ENCODE data around the gene PIK3CB. TPM values are rescaled to one million over a fixed set of nuclear protein-coding genes. Genes with fewer than 3 reads are reported as not detected.
"Not testable (repeated sequence)": the region's sequence is repeated elsewhere in the genome, so short reads cannot be mapped to it uniquely, and the experiment has no call there.

Gene PIK3CB
- total and polyA plus RNA-seq, 7 donors = 5.8 to 46.3 (median 18.1) TPM

DNA sequence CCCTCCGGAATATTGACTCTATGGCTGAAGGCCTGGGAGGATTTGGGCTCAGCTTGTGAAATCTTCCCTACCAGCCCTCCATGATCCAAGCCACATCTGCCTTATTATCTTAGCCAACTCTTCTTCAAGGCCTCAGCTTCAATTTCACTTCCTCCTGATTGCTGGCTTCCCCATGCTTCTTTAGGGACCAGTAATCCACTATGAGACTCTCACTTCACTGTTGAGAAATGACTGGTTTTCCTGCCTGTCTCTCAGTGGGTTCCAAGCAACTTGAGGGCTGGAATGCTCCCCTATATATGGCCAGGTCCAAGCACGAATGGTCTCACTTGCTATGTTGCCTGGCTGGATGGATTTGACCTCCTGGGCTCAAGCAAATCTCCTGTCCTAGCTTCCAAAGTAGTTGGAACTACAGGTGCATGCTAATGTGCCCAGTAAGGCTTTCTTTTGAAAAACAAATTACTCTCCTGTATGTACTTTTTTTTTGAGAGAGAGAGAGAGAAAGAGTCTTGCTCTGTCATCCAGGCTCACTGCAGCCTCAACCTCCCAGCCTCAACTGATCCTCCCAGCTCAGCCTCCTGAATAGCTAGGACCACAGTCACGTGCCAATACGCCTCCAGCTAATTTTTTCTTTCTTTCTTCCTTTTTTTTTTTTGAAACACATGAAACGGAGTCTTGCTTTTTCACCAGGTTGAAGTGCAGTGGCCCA lies 7.9 kb upstream of the PIK3CB start:
- H3K4me3 ChIP-seq = no peak overlapping the region
- no peaks in the 10 kb centered on the region for H3K9me3 ChIP-seq
- no peaks in the 10 kb centered on the region for H3K4me1 ChIP-seq
- WGBS, 3 donors = 75 to 84% (median 77%) methylated on average over 5 of the region's 5 CpGs
- no peaks in the 10 kb centered on the region for H3K36me3 ChIP-seq (ENCODE audit: insufficient read depth in 1 of 2, low read depth in 1 of 2)
- TF ChIP-seq, protein P1, sequence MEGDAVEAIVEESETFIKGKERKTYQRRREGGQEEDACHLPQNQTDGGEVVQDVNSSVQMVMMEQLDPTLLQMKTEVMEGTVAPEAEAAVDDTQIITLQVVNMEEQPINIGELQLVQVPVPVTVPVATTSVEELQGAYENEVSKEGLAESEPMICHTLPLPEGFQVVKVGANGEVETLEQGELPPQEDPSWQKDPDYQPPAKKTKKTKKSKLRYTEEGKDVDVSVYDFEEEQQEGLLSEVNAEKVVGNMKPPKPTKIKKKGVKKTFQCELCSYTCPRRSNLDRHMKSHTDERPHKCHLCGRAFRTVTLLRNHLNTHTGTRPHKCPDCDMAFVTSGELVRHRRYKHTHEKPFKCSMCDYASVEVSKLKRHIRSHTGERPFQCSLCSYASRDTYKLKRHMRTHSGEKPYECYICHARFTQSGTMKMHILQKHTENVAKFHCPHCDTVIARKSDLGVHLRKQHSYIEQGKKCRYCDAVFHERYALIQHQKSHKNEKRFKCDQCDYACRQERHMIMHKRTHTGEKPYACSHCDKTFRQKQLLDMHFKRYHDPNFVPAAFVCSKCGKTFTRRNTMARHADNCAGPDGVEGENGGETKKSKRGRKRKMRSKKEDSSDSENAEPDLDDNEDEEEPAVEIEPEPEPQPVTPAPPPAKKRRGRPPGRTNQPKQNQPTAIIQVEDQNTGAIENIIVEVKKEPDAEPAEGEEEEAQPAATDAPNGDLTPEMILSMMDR (IDR thresholded peaks at IDR 0.05) = no peak
- no peaks in the 10 kb centered on the region for H3K27me3 ChIP-seq (ENCODE audit: insufficient read depth in 3 of 3, low read length in 2 of 3)
- H3K27ac ChIP-seq = no peak overlapping the region
- no peak for ATAC-seq
- intact Hi-C loops (cut with DNase I) = no loop called here
- no peak for DNase-seq

GRCh38 chr3:138838385-138838784 lies 3.7 kb upstream of the PIK3CB start:
- not testable (repeated sequence) for DNase-seq; ATAC-seq; H3K4me1 ChIP-seq; H3K27ac ChIP-seq; H3K9me3 ChIP-seq; H3K36me3 ChIP-seq (ENCODE audit: insufficient read depth in 1 of 2, low read depth in 1 of 2); H3K4me3 ChIP-seq; H3K27me3 ChIP-seq (ENCODE audit: insufficient read depth in 3 of 3, low read length in 2 of 3)
- 95 to 100% (median 97%) methylated on average over 7 of the region's 7 CpGs for WGBS, 3 donors
- intact Hi-C loops (cut with DNase I) = loop anchor here (10.0 kb wide), 2 partner anchors 224 to 234 kb away; partner anchors contain the start of gene FAIM (in 1 of the 2)

DNA sequence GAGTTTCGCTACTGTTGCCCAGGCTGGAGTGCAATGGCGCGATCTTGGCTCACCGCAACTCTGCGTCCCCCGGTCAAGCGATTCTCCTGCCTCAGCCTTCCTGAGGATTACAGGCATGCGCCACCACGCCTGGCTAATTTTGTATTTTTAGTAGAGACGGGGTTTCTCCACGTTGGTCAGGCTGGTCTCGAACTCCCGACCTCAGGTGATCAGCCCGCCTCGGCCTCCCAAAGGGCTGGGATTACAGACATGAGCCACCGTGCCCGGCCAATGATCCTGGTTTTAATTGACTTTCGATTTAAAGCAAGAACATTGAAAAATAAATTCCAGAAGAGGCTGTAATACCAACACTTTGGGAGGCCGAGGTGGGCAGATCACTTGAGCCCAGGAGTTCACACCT lies 1.1 kb upstream of the PIK3CB start:
- ATAC-seq; H3K36me3 ChIP-seq (ENCODE audit: insufficient read depth in 1 of 2, low read depth in 1 of 2); H3K9me3 ChIP-seq; DNase-seq; H3K27me3 ChIP-seq (ENCODE audit: insufficient read depth in 3 of 3, low read length in 2 of 3): not testable (repeated sequence)
- H3K27ac ChIP-seq = peak overlapping the region; percentile 94
- H3K4me1 ChIP-seq = peaks cover 11% of the 10 kb centered on the region
- WGBS, 3 donors = 93 to 95% (median 95%) methylated on average over 18 to 19 of the region's 19 CpGs
- H3K4me3 ChIP-seq = peak overlapping the region; percentile 94
- intact Hi-C loops (cut with DNase I) = loop anchor here (10.0 kb wide), 2 partner anchors 221 to 231 kb away; partner anchors contain the start of gene FAIM (in 1 of the 2)

GRCh38 chr3:138835397-138835757 lies 649 bp upstream of the PIK3CB start:
- H3K9me3 ChIP-seq = no peaks in the 10 kb centered on the region
- no peaks in the 10 kb centered on the region for H3K27me3 ChIP-seq (ENCODE audit: insufficient read depth in 3 of 3, low read length in 2 of 3)
- peak overlapping the region; percentile 94 for H3K4me3 ChIP-seq
- H3K27ac ChIP-seq = peak overlapping the region; percentile 94
- peaks cover 11% of the 10 kb centered on the region for H3K4me1 ChIP-seq
- ATAC-seq (peak in 1 of 4 donors; percentile 2), DNase-seq (no peak)
- 50 to 56% (median 55%) methylated on average over 4 of the region's 4 CpGs for WGBS, 3 donors
- intact Hi-C loops (cut with DNase I) = loop anchor here (10.0 kb wide), 2 partner anchors 221 to 231 kb away; partner anchors contain the start of gene FAIM (in 1 of the 2)
- TF ChIP-seq, protein P1 (IDR thresholded peaks at IDR 0.05) = no peak
- H3K36me3 ChIP-seq (ENCODE audit: insufficient read depth in 1 of 2, low read depth in 1 of 2) = no peaks in the 10 kb centered on the region

DNA sequence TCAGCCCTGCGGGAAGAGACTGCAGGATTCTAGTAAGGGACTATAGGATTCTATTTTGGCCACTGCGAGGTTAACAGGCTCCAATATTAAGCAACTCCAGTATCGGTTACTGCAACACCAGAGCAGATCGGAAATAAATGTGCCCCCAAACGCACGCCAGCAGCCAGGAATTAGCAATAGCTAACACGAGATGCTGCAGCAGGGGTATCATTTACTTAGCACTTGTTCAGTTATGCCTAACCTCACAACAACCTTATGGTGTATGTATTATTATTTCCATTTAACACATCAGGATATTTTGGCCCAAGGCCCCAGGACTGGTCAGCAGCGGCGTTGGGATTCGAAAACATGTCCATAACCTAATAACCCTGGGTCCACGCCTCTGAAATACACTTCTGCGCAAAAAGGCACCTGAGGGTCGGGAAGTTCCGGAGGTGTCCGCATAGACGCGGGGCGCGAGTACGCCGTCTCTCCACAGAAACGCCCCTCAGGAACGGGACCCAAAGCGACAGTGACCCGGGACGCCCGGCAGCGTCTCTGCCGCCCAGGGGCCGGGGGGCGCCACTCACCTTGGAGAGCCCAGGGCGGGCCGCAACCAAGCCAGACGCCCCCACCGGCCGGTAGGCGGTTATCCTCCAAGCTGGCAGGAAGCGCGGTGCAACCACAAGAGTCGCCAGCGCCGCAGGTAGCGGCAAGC lies 681 bp downstream of the PIK3CB start:
- TF ChIP-seq, protein P1 (IDR thresholded peaks at IDR 0.05) = peak; percentile 37
- Histone ChIP-seq H3K27me3 (ENCODE audit: insufficient read depth in 3 of 3, low read length in 2 of 3) (no peaks in the 10 kb centered on the region), H3K36me3 (ENCODE audit: insufficient read depth in 1 of 2, low read depth in 1 of 2) (no peaks in the 10 kb centered on the region), H3K4me3 (peak overlapping the region; percentile 94), H3K9me3 (no peaks in the 10 kb centered on the region), H3K27ac (peak overlapping the region; percentile 94), H3K4me1 (peaks cover 11% of the 10 kb centered on the region)
- peak; percentile 60 to 79 (median 66) for ATAC-seq
- intact Hi-C loops (cut with DNase I) = loop anchor here (1.0 to 10.0 kb wide), 5 partner anchors 56 to 229 kb away; partner anchors contain the start of gene FAIM (in 1 of the 2)
- WGBS, 3 donors = 0% methylated on average over 33 to 43 of the region's 43 CpGs
- DNase-seq = peak; percentile 62 to 82

DNA sequence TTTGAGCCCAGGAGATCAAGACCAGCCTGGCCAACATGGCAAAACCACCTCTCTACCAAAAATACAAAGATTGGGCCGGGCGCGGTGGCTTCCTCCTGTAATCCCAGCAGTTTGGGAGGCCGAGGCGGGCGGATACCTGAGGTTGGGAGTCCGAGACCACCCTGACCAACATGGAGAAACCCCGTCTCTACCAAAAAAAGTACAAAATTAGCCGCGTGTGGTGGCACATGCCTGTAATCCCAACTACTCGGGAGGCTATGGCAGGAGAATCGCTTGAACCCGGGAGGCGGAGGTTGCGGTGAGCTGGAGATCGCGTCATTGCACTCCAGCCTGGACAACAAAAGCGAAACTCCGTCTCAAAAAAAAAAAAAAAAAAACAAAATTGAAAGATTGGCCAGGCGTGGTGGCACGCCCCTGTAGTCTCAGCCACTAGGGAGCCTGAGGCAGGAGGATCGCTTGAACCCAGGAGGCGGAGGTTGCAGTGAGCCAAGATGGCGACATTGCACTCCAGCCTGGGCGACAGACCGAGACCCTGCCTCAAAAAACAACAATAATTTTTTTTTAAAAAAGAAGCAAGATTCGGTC lies 2.2 kb downstream of the PIK3CB start:
- Histone ChIP-seq H3K4me1 (peaks cover 11% of the 10 kb centered on the region), H3K4me3 (peak overlapping the region; percentile 94)
- ATAC-seq; H3K9me3 ChIP-seq; DNase-seq; H3K27me3 ChIP-seq (ENCODE audit: insufficient read depth in 3 of 3, low read length in 2 of 3); H3K27ac ChIP-seq; H3K36me3 ChIP-seq (ENCODE audit: insufficient read depth in 1 of 2, low read depth in 1 of 2): not testable (repeated sequence)
- WGBS, 3 donors = 96 to 97% (median 96%) methylated on average over 26 to 27 of the region's 27 CpGs
- intact Hi-C loops (cut with DNase I) = loop anchor here (1.0 to 10.0 kb wide), 4 partner anchors 54 to 228 kb away; partner anchors contain the start of gene FAIM (in 1 of the 2)

Measured in psoas muscle (tissue), 8 donors.